Measurements from ENCODE around the gene DEF6. TPM values are rescaled to one million over a fixed set of nuclear protein-coding genes. Genes with fewer than 3 reads are reported as not detected.

DEF6 gene
- total RNA-seq, 1 experiment from 2014 or later: 15.4 TPM

- H3K27ac Mint-ChIP-seq (ENCODE audit: unreplicated experiment): no peak overlapping the region
- CTCF ChIA-PET: interaction anchor here (1.3 kb wide), 1 partner anchor 15 kb away, joined by 3 read pairs; no protein-coding TSS in a partner anchor
Observed at GRCh38 chr6:35273822-35274559, 23.6 kb upstream of the DEF6 start.

DNA sequence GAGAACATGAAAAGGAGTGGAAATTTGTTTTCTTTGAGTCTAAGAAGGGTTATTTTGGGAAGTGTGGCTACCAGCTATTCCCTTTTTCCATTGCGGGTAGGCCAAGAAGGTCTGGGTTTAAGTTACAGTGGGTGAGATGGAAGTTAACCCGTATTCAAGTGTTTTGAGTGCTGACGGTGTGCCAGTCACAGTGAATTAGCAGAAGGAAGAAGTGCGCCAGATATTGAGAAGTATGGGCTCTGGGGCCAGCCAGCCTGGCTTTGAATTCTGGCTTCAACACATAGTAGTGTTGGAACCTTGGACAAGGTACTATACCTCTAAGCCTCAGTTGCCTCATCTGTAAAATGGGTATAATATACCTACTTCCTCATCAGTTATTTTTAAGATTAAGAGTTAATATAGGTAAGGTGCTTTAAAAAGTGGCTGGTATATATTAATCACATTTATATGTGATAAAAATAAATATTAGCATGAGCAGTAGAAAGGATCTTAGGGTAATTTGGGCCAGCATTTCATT, 21.8 kb upstream of the DEF6 start:
- intact Hi-C loops (cut with micrococcal nuclease; ENCODE audit: unreplicated experiment): no loop called here
- H3K27ac Mint-ChIP-seq (ENCODE audit: unreplicated experiment): no peak overlapping the region
- H3K4me3 Mint-ChIP-seq (ENCODE audit: low read depth, unreplicated experiment): no peak overlapping the region
- no peaks in the 10 kb centered on the region for H3K4me1 Mint-ChIP-seq (ENCODE audit: low read depth, unreplicated experiment)
- no TSS peak for BruUV-seq (replicated peaks)
- H3K9me3 Mint-ChIP-seq (ENCODE audit: low read depth, unreplicated experiment): no peaks in the 10 kb centered on the region
- CTCF ChIA-PET: interaction anchor here (1.2 kb wide), 1 partner anchor 18 kb away, joined by 3 read pairs; no protein-coding TSS in a partner anchor
- H3K27me3 Mint-ChIP-seq (ENCODE audit: unreplicated experiment): no peaks in the 10 kb centered on the region
- DNase-seq: no peak
- H3K36me3 Mint-ChIP-seq (ENCODE audit: insufficient read depth, unreplicated experiment): no peaks in the 10 kb centered on the region
- TF ChIP-seq, protein P1, sequence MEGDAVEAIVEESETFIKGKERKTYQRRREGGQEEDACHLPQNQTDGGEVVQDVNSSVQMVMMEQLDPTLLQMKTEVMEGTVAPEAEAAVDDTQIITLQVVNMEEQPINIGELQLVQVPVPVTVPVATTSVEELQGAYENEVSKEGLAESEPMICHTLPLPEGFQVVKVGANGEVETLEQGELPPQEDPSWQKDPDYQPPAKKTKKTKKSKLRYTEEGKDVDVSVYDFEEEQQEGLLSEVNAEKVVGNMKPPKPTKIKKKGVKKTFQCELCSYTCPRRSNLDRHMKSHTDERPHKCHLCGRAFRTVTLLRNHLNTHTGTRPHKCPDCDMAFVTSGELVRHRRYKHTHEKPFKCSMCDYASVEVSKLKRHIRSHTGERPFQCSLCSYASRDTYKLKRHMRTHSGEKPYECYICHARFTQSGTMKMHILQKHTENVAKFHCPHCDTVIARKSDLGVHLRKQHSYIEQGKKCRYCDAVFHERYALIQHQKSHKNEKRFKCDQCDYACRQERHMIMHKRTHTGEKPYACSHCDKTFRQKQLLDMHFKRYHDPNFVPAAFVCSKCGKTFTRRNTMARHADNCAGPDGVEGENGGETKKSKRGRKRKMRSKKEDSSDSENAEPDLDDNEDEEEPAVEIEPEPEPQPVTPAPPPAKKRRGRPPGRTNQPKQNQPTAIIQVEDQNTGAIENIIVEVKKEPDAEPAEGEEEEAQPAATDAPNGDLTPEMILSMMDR (IDR thresholded peaks at IDR 0.05; ENCODE audit: unreplicated experiment): no peak

More at GRCh38 chr6:35273822-35274559, 23.6 kb upstream of the DEF6 start:
- BruUV-seq (replicated peaks): no TSS peak
- Mint-ChIP-seq H3K27me3 (ENCODE audit: unreplicated experiment) (no peaks in the 10 kb centered on the region), H3K4me3 (ENCODE audit: low read depth, unreplicated experiment) (no peak overlapping the region), H3K36me3 (ENCODE audit: insufficient read depth, unreplicated experiment) (no peaks in the 10 kb centered on the region), H3K9me3 (ENCODE audit: low read depth, unreplicated experiment) (no peaks in the 10 kb centered on the region), H3K4me1 (ENCODE audit: low read depth, unreplicated experiment) (no peaks in the 10 kb centered on the region)
- intact Hi-C loops (cut with micrococcal nuclease; ENCODE audit: unreplicated experiment): no loop called here
- no peak for DNase-seq
- TF ChIP-seq, protein P1 (IDR thresholded peaks at IDR 0.05; ENCODE audit: unreplicated experiment): no peak

DNA sequence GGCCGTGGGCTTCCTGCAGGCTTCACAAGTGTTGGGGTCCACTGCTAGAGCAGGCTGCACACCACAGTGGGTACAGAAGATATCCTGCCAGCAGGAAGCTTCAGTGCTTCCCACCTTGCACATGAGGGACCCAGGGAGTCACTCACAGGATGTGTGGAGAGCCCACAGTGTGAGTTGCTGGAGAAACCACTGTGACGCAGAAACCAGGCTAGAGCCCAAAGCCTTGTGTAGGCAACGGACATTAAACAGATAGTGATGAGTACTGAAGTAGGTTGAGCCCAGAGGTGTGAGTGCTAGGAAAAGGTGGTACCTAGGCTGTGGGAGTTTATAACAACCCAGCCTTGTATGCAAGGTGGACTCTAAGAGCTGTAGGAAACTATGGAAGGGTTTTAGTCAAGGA, 18.9 kb upstream of the DEF6 start:
- CTCF ChIA-PET: interaction anchor here (0.6 to 0.7 kb wide), 3 partner anchors 20 to 701 kb away, joined by 3 to 9 read pairs (median 4); no protein-coding TSS in a partner anchor
- no peaks in the 10 kb centered on the region for H3K27me3 Mint-ChIP-seq (ENCODE audit: unreplicated experiment)
- H3K27ac Mint-ChIP-seq (ENCODE audit: unreplicated experiment): no peak overlapping the region

DNA sequence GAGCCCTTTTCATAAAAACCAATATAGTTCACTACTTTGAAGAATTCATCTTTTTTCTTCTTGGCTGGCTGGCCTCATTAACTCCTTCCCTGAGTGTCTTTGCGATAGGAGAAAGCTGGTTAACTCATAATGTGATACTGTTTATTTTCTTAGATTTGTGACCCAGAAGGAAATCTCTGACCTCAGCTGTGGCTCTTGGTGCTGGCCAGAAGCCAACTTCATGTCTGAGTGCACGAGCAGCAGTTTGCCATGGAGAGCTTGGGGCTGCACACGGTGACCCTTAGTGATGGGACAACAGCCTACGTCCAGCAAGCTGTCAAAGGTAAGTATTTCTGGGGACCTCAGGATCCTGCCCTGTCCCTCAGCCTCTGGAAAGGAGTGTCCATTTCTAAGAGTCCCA, 16.7 kb upstream of the DEF6 start:
- TF ChIP-seq, protein P1 (IDR thresholded peaks at IDR 0.05; ENCODE audit: unreplicated experiment): no peak
- H3K4me1 Mint-ChIP-seq (ENCODE audit: low read depth, unreplicated experiment): no peaks in the 10 kb centered on the region
- BruUV-seq (replicated peaks): no TSS peak
- intact Hi-C loops (cut with micrococcal nuclease; ENCODE audit: unreplicated experiment): no loop called here
- no peak for DNase-seq
- H3K36me3 Mint-ChIP-seq (ENCODE audit: insufficient read depth, unreplicated experiment): peaks cover 19% of the 10 kb centered on the region
- no peaks in the 10 kb centered on the region for H3K27me3 Mint-ChIP-seq (ENCODE audit: unreplicated experiment)
- H3K9me3 Mint-ChIP-seq (ENCODE audit: low read depth, unreplicated experiment): no peaks in the 10 kb centered on the region
- no peak overlapping the region for H3K27ac Mint-ChIP-seq (ENCODE audit: unreplicated experiment)
- H3K4me3 Mint-ChIP-seq (ENCODE audit: low read depth, unreplicated experiment): no peak overlapping the region
- CTCF ChIA-PET: interaction anchor here (0.6 kb wide), 1 partner anchor 1041 kb away, joined by 5 read pairs; no protein-coding TSS in a partner anchor

More for the DNA sequence above, 18.9 kb upstream of the DEF6 start:
- H3K4me3 Mint-ChIP-seq (ENCODE audit: low read depth, unreplicated experiment): no peak overlapping the region
- BruUV-seq (replicated peaks): no TSS peak
- no peaks in the 10 kb centered on the region for H3K4me1 Mint-ChIP-seq (ENCODE audit: low read depth, unreplicated experiment)
- TF ChIP-seq, protein P1 (IDR thresholded peaks at IDR 0.05; ENCODE audit: unreplicated experiment): no peak
- H3K9me3 Mint-ChIP-seq (ENCODE audit: low read depth, unreplicated experiment): no peaks in the 10 kb centered on the region
- H3K36me3 Mint-ChIP-seq (ENCODE audit: insufficient read depth, unreplicated experiment): peaks cover 13% of the 10 kb centered on the region
- DNase-seq: no peak
- intact Hi-C loops (cut with micrococcal nuclease; ENCODE audit: unreplicated experiment): no loop called here

Measured in Calu3 (cell line).